KBM-7 (cell line): ENCODE results near the gene UQCRH.
"Not testable (repeated sequence)": the region's sequence is repeated elsewhere in the genome, so short reads cannot be mapped to it uniquely, and the experiment has no call there.

ENCODE experiments used
- DNase-seq: peaks from one replicate; pipeline ENCODE4 v3.0.0-alpha.2; 2015
- in situ Hi-C: fragments of 300-500 bp; cut with MboI; formaldehyde crosslinking; loops from 2 replicates; pipeline ENCODE4 v1.14.3; 2020; ENCODE audit warnings: low sequenced_read_pairs, low pct_unique_long_range_greater_than_20kb, mixed read lengths

UQCRH gene

DNA sequence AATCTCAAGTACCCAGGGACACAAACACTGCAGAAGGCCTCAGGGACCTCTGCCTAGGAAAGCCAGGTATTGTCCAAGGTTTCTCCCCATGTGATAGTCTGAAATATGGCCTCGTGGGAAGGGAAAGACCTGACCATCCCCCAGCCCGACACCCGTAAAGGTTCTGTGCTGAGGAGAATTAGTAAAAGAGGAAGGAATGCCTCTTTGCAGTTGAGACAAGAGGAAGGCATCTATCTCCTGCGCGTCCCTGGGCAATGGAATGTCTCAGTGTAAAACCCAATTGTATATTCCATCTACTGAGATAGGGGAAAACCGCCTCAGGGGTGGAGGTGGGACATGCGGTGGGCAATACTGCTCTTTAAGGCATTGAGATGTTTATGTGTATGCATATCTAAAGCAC is 26.3 kb downstream of the UQCRH start:
- in situ Hi-C loops, DNase-seq: not testable (repeated sequence)

DNA sequence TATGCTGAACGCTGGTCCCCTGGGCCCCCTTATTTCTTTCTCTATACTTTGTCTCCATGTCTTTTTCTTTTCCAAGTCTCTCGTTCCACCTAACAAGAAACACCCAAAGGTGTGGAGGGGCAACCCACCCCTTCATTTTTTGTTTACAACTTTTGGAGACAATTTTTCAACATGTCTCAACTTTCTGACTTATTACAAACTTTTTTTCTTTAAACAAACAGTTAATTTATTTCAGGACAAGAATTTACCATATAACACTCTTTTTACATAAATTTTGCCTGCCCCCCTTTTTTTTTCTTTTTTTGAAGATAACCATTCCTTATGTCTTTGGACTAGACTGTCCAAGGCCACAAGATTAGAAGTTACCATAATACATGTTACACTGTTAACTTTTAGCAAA is 26.9 kb downstream of the UQCRH start:
- DNase-seq, in situ Hi-C loops: not testable (repeated sequence)

DNA sequence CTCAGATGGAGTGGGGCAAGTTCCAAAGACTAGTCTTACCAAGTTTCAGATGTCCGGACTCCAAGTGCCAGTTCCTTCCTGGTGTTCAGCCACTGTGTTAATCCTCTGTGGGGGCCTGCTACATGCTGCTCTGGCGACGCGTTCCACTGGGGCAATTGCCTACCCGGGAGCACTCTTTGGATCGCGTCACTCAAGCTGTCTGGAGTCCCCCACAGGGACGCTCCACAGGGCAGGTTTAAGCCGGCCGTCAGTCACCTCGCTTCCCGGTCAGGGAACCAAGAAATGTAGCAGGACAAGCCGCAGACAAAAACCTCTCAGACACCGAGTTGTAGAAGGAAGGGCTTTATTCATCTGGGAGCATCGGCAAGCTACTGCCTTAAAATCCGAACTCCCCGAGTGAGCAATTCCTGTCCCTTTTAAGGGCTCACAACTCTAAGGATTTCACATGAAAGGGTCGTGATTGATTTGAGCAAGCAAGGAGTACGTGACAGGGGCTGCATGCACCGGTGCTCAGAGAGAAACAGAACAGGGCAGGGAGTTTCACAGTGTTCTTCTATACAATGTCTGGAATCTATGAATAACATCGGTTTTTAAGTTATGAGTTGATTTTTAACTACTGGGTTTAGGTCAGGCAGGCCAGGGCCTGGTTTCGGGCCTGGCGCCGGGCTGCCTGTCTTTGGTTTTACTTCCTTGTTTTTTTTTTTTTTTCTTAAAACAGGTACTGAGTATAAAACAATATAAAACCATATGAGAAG is 28.5 kb downstream of the UQCRH start:
- in situ Hi-C loops, DNase-seq: not testable (repeated sequence)

DNA sequence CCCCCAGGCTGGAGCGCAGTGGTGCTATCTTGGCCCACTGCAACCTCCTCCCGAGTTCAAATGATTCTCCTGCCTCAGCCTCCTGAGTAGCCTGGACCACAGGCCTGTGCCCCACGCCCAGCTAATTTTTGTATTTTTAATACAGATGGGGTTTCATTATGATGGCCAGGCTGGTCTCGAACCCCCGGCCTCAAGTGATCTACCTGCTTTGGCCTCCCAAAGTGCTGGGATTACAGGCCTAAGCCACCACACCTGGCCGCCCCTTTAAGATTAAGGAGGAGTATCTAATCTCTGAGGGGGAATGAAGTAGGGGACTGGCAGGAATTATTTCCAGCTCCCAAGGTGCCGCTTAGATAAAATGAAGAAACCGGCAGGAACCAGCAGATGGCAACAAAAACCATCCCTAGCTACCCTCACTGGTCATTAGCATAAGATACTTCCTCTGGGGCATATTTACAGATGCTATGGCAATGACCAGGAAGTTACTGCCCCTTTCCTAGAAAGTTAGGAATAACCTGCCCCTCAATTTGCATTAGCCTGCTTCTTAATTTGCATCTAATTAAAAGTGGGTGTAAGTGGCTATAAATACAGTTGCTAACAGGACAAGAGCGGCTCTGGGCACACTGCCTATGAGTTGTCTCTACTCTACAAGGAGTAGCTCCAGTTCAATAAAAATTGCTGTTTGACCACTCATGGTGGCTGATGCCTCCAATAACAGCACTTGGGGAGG is 30.0 kb downstream of the UQCRH start:
- in situ Hi-C loops, result no loop called here
- peak; percentile 79 for DNase-seq

DNA sequence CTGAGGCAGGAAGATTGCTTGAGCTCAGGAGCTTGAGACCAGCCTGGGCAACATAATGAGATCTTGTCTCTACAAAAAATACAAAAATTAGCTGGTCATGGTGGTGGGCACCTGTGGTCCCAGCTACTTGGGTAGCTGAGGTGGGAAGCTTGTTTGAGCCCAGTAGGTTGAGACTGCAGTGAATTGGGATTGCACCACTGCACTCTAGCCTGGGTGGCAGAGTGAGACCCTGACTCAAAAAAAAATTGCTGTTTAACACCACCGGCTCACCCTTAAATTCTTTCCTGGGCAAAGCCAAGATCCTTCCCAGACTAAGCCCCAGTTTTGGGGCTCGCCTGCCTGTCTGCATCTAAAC is 30.5 kb downstream of the UQCRH start:
- DNase-seq, result no peak
- in situ Hi-C loops, result no loop called here

DNA sequence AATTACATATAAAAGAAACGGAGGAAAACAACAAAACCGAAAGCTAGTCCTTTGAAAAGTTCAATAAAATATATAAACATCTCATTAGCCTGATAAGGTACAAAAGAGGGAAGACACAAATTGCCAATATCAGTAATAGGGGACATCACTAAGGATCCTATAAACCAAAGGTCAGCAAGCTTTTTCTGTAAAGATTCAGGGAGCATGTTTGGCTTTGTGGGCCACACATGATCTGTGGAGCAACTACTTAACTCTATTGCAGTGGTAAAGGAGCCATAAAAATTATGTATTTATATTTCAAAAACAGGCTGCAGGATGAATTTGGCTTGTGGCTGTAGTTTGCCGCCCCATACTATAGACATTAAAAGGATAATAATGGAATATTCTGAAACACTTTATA is 31.6 kb downstream of the UQCRH start:
- no peak for DNase-seq
- in situ Hi-C loops, result no loop called here

DNA sequence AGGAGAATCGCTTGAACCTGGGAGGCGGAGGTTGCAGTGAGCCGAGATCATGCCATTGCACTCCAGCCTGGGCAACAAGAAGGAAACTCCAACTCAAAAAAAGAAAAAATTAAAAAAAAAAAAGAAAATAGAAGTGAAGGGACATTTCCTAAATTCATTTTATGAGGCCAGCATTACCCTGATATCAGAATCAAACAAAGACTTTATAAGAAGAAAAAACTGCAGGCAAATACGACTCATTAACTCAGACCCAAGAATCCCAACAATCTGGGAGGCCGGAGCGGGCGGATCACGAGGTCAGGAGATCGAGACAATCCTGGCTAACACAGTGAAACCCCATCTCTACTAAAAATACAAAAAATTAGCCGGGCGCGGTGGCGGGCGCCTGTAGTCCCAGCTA is 33.9 kb downstream of the UQCRH start:
- in situ Hi-C loops, DNase-seq: not testable (repeated sequence)

DNA sequence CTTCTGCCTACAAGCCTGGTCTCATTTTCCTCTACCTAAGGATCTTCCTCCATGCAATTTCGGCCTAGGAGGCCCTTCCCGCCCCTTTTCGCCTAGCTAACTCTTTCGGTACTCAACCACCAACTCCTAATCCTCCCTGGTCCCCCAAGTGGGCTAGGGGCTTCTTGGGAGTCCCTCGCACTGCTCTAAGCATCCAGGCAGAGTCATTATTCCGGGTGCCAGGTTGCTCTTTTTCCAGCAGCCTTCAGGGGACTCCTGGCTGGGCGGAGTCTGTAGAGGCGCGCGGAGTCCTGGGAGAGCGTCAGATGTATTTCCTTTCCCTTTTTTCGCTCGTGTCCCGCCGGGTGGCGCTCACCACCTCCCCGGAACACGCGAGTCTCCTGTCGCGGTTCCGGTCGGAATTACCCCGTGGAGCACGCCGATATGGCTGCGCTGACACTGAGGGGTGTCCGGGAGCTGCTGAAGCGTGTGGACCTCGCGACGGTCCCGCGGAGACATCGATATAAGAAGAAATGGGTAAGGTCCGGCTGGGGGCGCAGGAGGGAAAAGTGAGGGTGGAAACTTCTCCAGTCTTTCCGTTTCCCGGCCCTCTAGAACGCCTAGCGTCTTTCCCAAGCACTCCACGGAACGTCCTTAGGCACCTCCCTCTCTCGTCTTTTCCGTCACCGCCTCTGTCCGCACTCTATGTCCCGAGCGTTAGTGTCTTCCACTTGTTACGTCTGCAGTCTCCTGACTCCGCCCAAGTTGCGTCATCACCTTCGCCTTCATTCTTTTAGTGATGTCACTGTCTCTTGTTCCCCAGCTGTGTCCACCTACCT is 37.1 kb downstream of the UQCRH start, which contains the start of gene NSUN4:
NSUN4 (plus strand) TSS at position 404 of the 818 bp plus-strand sequence; CDS start at position 424, 20 bp downstream.
- in situ Hi-C loops, result no loop called here
- DNase-seq, result peak; percentile 96

DNA sequence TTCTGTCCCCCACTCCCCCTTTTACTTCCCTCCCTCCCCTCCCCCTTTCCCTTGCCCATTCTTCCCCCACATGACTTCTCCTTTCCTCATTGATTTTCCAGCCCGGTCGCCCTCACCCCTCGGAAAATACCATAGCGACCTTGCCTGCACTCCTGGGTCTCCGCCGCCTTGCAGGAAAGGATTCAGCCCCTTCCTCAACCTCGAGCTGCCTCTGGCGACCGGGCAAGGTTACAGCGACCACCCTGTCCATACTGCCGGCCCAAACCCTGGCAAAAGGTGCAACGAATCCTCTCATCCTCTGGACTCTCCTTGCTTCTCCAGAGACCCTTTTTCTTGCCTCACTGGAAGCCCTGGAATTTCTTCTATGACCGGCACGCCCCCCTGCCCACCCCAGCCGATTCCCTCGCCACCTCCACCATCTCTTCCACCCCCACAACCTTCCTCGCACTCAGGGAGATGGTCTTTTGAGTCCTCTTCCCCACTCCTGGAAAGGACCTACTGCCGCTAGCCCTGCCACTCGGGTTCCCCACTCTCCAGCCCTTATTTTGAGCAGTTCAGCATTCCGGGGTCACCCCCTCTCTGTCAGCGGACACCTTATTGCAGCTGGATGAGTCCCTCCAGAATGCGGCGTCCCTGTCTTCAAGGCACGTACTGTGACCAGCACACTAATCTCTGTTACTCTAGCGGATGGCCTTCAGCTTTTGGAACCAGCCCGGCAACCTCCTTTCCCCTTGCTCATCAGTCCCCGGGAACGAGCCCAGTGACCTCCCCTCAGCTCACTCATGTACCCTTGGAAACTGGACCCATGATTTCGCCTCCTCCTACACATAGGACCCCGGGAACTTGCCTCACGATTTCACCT is 38.0 kb downstream of the UQCRH start:
- in situ Hi-C loops, result no loop called here
- DNase-seq, result no peak

DNA sequence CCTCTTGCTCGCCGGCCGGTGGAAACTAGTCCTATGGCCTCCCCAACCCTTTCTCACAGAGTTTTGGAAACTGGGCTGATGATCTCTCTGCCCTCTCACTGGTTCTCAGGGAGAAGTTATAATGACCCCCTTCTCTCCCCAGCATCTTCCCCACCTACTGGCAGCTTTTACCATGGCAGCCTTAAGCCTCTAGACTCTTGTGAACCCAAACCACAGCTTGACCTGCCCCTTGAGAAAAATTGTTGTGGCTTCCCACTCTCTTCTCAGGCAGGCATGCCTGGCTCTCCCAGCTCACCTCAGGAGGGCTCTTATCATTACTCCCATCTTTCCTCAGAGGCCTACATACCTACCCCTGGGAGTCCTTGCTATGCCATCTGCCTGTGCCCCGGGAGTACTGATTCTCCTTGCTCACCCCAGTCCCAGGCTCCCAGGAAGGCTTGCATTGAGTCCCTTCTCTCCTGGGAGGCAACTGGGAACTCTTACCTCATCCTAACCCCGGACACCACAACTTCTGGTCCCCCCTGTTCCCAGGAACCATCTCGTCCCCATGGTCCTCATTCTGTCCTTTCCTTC is 38.7 kb downstream of the UQCRH start:
- in situ Hi-C loops, result no loop called here
- DNase-seq, result peak; percentile 42

DNA sequence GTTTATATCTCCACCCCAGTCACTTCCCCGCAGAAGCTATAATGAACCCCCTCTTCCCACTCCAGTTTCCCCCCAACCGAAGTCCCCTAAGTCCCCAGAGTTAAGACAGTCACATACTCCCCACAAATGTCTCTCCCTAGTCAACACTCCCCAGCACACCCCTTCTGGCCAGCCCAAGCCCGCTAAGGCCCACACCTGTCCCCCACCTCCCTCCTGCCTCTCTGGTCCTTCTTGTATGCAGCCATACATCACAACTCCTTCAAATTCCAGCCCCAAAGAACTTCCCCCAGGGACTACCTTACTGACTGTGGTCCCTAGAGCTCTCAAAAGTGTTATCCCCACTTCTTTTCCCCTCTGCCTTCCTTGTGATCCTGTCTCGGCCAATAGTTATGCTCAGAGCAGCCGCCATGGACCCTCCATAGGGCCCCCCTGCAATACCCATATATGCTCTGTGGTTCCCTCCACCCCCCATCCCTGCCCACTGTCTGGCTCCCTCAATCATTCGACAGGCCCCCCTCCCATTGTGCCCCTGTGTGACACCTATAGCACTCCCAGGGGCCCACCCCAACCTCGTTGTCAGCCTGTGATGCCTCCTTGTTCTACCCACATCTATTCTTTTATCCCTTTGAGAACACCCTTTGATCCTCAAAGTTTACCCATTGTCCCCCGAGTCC is 39.3 kb downstream of the UQCRH start:
- no peak for DNase-seq
- in situ Hi-C loops, result no loop called here

DNA sequence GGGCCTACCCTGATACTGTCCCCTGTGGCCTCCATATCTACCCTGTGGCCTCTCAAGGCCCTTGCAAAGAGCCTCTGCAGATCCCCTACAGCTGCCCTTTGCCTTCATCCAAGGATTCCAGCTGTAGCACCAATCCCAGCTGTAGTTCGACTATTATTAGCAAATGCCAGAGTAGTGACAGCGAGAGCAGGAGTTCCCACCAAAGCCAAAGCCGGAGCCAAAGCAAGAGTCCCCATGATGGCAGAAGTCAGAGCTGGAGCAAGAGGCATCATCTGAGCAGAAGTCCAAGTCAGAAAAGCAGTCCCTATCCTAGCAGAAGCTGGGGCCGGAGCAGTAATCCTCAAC is 39.8 kb downstream of the UQCRH start:
- in situ Hi-C loops, result no loop called here
- DNase-seq, result no peak

DNA sequence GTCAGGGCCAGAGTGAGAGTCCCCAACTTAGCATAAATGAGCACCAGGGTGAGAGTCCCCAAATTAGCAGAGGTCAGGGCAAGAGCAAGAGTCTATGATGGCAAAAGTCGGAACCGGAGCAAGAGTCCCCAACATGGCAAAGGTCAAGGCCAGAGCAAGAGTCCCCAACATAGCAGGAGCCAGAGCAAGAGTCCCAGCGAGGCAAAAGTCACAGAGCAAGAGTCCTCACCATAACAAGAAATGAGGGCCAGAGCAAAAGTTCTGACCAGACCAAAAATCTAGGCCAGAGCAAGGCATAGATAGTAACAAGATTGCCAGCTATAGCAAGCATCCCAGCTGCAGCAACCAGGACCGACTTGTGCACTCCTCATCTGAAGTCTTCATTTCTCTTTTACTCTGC is 40.2 kb downstream of the UQCRH start:
- no peak for DNase-seq
- in situ Hi-C loops, result no loop called here

DNA sequence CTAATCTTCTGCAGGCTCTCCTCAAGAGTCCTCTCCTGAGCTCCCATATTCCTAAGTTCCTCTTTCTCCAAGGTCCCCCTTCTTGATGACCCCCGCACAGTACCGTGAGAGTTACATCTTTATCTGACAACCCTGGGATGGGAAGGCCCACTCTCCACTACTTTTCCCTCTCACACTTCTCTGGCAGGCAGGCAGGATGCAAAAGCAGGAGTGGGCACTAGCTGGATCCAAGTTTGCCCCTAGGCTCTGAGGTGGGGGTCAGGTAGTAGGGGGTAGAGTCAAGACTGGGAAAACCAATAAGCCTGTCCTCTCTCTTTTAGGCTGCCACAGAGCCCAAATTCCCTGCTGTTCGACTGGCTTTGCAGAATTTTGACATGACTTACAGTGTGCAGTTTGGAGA is 41.0 kb downstream of the UQCRH start:
- in situ Hi-C loops, result no loop called here

DNA sequence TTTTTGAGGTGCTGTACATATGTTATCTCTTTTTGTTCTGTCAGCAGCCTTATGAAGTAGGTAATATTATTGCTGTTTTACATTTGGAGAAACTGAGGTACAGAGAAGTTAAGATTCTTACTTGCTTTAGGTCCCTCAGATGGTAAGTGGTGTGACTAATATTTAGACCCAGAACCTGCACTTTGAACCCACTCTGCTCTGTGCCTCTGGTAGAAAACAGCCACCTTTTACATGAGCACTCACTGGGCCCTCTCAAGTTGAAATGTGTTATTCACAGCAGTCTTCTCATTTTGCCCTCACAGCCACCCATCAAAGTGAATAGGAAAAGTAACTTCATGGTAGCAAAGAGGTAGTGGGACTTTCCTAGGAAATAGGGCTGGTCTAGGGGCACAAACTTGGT is 41.8 kb downstream of the UQCRH start:
- no peak for DNase-seq
- in situ Hi-C loops, result no loop called here

More for the DNA sequence above, 41.0 kb downstream of the UQCRH start:
- DNase-seq, result no peak

DNA sequence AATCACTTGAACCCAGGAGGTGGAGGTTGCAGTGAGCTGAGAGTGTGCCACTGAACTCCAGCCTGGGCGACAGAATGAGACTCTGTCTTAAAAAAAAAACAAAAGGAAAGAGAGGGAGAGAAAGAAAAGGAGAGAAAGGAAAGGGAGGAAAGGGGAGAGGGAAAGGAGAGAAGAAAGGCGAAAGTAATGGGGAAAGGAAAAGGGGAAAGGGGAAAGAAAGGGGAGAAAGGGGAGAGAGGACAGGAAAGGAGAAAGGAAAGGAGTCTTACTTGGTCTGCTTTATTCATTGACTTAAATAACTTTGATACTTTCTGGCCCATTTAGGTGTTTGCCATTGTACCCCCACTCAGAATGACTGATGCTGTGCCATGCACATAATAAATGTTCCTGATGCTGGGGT is 48.9 kb downstream of the UQCRH start:
- DNase-seq, result no peak
- in situ Hi-C loops, result no loop called here

DNA sequence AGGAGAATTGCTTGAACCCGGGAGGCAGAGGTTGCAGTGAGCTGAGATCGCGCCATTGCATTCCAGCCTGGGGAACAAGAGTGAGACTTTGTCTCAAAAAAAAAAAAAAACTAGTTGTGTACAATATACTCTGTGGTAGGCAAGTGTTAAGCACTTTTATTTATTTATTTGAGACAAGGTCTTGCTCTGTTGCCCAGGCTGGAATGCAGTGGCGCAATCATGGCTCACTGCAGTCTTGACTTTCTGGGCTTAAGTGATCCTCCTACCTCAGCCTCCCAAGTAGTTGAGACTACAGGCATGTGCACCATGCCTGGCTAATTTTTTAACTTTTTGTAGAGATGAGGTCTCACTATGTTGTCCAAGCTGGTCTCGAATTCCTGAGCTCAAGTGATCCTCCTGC is 52.4 kb downstream of the UQCRH start:
- DNase-seq, in situ Hi-C loops: not testable (repeated sequence)

DNA sequence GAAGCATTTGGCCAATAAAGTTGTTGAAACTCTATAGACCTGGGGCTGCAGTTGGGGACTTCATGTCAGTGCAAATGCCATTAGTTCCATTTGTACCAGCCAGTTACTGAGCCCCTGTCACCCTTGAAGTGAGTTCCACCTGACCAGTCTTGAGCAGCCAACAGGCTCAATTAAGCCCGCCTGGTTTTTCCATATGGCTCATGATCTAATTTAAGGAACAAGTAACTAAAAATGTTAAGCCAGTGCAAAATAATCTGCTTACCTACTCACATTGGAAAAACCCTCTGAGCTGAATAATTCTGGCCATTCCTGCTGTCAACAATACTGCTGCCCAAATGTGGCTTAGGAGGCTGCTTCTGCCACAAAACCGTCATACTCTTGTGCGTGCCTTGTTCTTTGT is 58.7 kb downstream of the UQCRH start:
- DNase-seq, result no peak
- in situ Hi-C loops, result no loop called here
